Keratinocyte (primary cell): ENCODE measurements around the gene ASTL. TPM values are rescaled to one million over a fixed set of nuclear protein-coding genes. Genes with fewer than 3 reads are reported as not detected.
"Not testable (repeated sequence)": the region's sequence is repeated elsewhere in the genome, so short reads cannot be mapped to it uniquely, and the experiment has no call there.

ENCODE experiments used
- DNase-seq: peaks from one replicate; pipeline ENCODE4 v3.0.0-alpha.2; 2011; ENCODE audit warnings: low read depth, missing footprints, low spot score
- FAIRE-seq: peaks from 2 replicates; lab custom pipeline; 2011; peaks lifted over from hg19 to GRCh38; lab: Jason Lieb, UNC
- H2AFZ ChIP-seq: 2 replicates; pipeline ENCODE4 v1.6.0; 2012; ENCODE audit warnings: low read length, control low read depth, inconsistent platforms; ENCODE audit not compliant: control insufficient read depth
- H3K27ac ChIP-seq: 2 replicates; pipeline ENCODE4 v1.5.1; 2011; ENCODE audit warnings: low read length; ENCODE audit not compliant: control insufficient read depth, insufficient read depth
- H3K27me3 ChIP-seq: 3 replicates; pipeline ENCODE4 v1.6.0; 2011; ENCODE audit warnings: low read length; ENCODE audit not compliant: control insufficient read depth, insufficient read depth; ENCODE audit errors: extremely low read depth
- H3K36me3 ChIP-seq, 2 experiments: 2 replicates in 1 of 2; 3 replicates in 1 of 2; pipeline ENCODE4 v1.5.1; 2011; ENCODE audit warnings: low read length in 2 of 2, mild to moderate bottlenecking in 1 of 2; ENCODE audit not compliant: control insufficient read depth in 2 of 2, insufficient read depth in 2 of 2; ENCODE audit errors: extremely low read depth in 1 of 2
- H3K4me1 ChIP-seq: 3 replicates; pipeline ENCODE4 v1.5.1; 2011; ENCODE audit warnings: low read length; ENCODE audit not compliant: control insufficient read depth, insufficient read depth; ENCODE audit errors: extremely low read depth
- H3K4me2 ChIP-seq: 3 replicates; pipeline ENCODE4 v1.6.0; 2011; ENCODE audit warnings: low read depth, low read length; ENCODE audit not compliant: control insufficient read depth, insufficient read depth; ENCODE audit errors: extremely low read depth
- H3K4me3 ChIP-seq, 3 experiments: fragments of 200-600 bp in 1 of 3; sonication (generic) in 1 of 3; 2 replicates in 2 of 3; 3 replicates in 1 of 3; pipeline ENCODE4 v1.5.1; 2011 to 2016; ENCODE audit warnings: low read length in 3 of 3, mild to moderate bottlenecking in 3 of 3, control low read depth in 2 of 3, inconsistent platforms in 1 of 3, low read depth in 1 of 3, mixed read lengths in 1 of 3, mixed run types in 1 of 3, moderate library complexity in 1 of 3; ENCODE audit not compliant: control insufficient read depth in 2 of 3, insufficient read depth in 2 of 3; ENCODE audit errors: extremely low read depth in 1 of 3
- H3K79me2 ChIP-seq: 2 replicates; pipeline ENCODE4 v1.6.0; 2012; ENCODE audit warnings: low read length; ENCODE audit not compliant: control insufficient read depth, insufficient read depth
- H3K9ac ChIP-seq: 3 replicates; pipeline ENCODE4 v1.6.0; 2011; ENCODE audit warnings: low read length; ENCODE audit not compliant: control insufficient read depth, insufficient read depth; ENCODE audit errors: extremely low read depth
- H3K9me1 ChIP-seq: 3 replicates; pipeline ENCODE4 v1.6.0; 2011; ENCODE audit warnings: low read length; ENCODE audit not compliant: control insufficient read depth, insufficient read depth; ENCODE audit errors: extremely low read depth
- H3K9me3 ChIP-seq: 2 replicates; pipeline ENCODE4 v1.5.1; 2012; ENCODE audit warnings: low read depth, low read length; ENCODE audit not compliant: control insufficient read depth
- H4K20me1 ChIP-seq: 3 replicates; pipeline ENCODE4 v1.6.0; 2011; ENCODE audit warnings: low read length; ENCODE audit not compliant: control insufficient read depth, insufficient read depth; ENCODE audit errors: extremely low read depth
- CTCF ChIP-seq, 3 experiments: IDR thresholded peaks in 1 of 3; conservative IDR thresholded peaks in 1 of 3; optimal IDR thresholded peaks in 1 of 3; 2 replicates in 2 of 3; 3 replicates in 1 of 3; pipeline versions ENCODE3 to v1.5.1; 2011; ENCODE audit warnings: low read length in 3 of 3, mild to moderate bottlenecking in 3 of 3, moderate library complexity in 2 of 3, control low read depth in 1 of 3, inconsistent platforms in 1 of 3; ENCODE audit not compliant: insufficient read depth in 2 of 3; ENCODE audit errors: extremely low read depth in 1 of 3
- EZH2 ChIP-seq: IDR thresholded peaks from one replicate; pipeline ENCODE4 v1.6.1; 2012; ENCODE audit warnings: inconsistent platforms, mild to moderate bottlenecking, low read length, moderate library complexity
- dilution Hi-C: fragments of 300-500 bp; cut with MboI; formaldehyde crosslinking; loops from one replicate; pipeline ENCODE4 v1.7.0; 2020; ENCODE audit warnings: low sequenced_read_pairs; ENCODE audit not compliant: extremely low pct_ligation_motif_present
- polyA plus RNA-seq, 5 experiments: library from polyadenylated mRNA; depleted of rRNA in 3 of 5; stranded (reverse) in 3 of 5; stranded (forward) in 1 of 5; unstranded in 1 of 5; fragments of >200 nt; gene quantifications; 1 replicate in 1 of 5; 2 replicates in 3 of 5; 3 replicates in 1 of 5; pipeline versions ENCODE4 v1.2.1 to v1.2.3, GENCODE V29; 2011 to 2012; ENCODE audit warnings: missing spikeins in 2 of 5, low read depth in 1 of 5, low replicate concordance in 1 of 5

The ASTL gene
- polyA plus RNA-seq, 1 donor (not counting 4 experiments of a cell fraction or from before 2014, with no cell fraction given): not detected

GRCh38 chr2:96142217-96143113 lies 4.2 kb upstream of the ASTL start:
- TF ChIP-seq CTCF (optimal IDR thresholded peaks at IDR 0.05 in 1 of 3, IDR thresholded peaks at IDR 0.05 in 1 of 3, conservative IDR thresholded peaks at IDR 0.05 in 1 of 3; ENCODE audit: extremely low read depth in 1 of 3, insufficient read depth in 2 of 3, low read length in 3 of 3) (no peak), EZH2 (no peak)
- dilution Hi-C loops: no loop called here
- H3K9ac ChIP-seq: no peak overlapping the region
- no peak overlapping the region for H3K27ac ChIP-seq
- no peaks in the 10 kb centered on the region for H3K79me2 ChIP-seq
- peaks cover 5% of the 10 kb centered on the region for H3K27me3 ChIP-seq
- no peaks in the 10 kb centered on the region for H3K9me1 ChIP-seq
- no peak for FAIRE-seq
- H3K4me2 ChIP-seq: no peak overlapping the region
- no peaks in the 10 kb centered on the region for H4K20me1 ChIP-seq
- no peaks in the 10 kb centered on the region for H3K9me3 ChIP-seq
- peaks cover 24% of the 10 kb centered on the region for H3K4me1 ChIP-seq
- no peak overlapping the region for H3K4me3 ChIP-seq
- no peaks in the 10 kb centered on the region for H3K36me3 ChIP-seq
- DNase-seq: no peak
- no peak overlapping the region for H2AFZ ChIP-seq

DNA sequence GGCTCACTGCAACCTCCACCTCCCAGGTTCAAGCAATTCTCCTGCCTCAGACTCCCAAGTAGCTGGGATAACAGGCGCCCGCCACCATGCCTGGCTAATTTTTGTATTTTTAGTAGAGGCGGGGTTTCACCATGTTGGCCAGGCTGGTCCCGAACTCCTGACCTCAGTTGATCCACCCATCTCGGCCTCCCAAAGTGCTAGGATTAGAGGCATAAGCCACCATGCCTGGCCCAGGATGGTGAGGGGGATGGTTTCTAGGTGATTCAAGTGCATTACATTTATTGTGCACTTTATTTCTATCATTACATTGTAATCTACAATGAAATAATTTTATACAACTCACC lies 3.3 kb upstream of the ASTL start:
- H3K27ac ChIP-seq, H3K4me2 ChIP-seq, H3K9me1 ChIP-seq, H3K9me3 ChIP-seq, H3K4me3 ChIP-seq, H2AFZ ChIP-seq, H3K27me3 ChIP-seq, H4K20me1 ChIP-seq, H3K9ac ChIP-seq, H3K36me3 ChIP-seq, H3K79me2 ChIP-seq, FAIRE-seq, dilution Hi-C loops, DNase-seq: not testable (repeated sequence)
- peaks cover 15% of the 10 kb centered on the region for H3K4me1 ChIP-seq
